ENCODE data around the gene FOLR3.

GRCh38 chr11:72173291-72173690 lies 37.8 kb downstream of the FOLR3 start:
- TF ChIP-seq, protein P1, sequence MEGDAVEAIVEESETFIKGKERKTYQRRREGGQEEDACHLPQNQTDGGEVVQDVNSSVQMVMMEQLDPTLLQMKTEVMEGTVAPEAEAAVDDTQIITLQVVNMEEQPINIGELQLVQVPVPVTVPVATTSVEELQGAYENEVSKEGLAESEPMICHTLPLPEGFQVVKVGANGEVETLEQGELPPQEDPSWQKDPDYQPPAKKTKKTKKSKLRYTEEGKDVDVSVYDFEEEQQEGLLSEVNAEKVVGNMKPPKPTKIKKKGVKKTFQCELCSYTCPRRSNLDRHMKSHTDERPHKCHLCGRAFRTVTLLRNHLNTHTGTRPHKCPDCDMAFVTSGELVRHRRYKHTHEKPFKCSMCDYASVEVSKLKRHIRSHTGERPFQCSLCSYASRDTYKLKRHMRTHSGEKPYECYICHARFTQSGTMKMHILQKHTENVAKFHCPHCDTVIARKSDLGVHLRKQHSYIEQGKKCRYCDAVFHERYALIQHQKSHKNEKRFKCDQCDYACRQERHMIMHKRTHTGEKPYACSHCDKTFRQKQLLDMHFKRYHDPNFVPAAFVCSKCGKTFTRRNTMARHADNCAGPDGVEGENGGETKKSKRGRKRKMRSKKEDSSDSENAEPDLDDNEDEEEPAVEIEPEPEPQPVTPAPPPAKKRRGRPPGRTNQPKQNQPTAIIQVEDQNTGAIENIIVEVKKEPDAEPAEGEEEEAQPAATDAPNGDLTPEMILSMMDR (optimal IDR thresholded peaks at IDR 0.05 in 1 of 3, IDR thresholded peaks at IDR 0.05 in 1 of 3, conservative IDR thresholded peaks at IDR 0.05 in 1 of 3; ENCODE audit: extremely low read depth in 1 of 3, insufficient read depth in 2 of 3, low read length in 3 of 3): no peak
- TF ChIP-seq EZH2 (IDR thresholded peaks at IDR 0.05; ENCODE audit: low read length): no peak

All from keratinocyte (primary cell).